H9 (cell line): ENCODE measurements around the gene CSRNP3. TPM values are rescaled to one million over a fixed set of nuclear protein-coding genes. Genes with fewer than 3 reads are reported as not detected.

Source experiments
- DNase-seq: peaks from one replicate; pipeline ENCODE4 v3.0.0-alpha.2; 2017
- H2AFZ ChIP-seq: one replicate; pipeline ENCODE4 v1.6.1; 2013; ENCODE audit warnings: mild to moderate bottlenecking, low read length, control low read depth, moderate library complexity
- H2AK5ac ChIP-seq: 2 replicates; pipeline ENCODE4 v1.6.1; 2013; ENCODE audit warnings: low read length, control low read depth, mixed read lengths; ENCODE audit not compliant: insufficient read length
- H2BK120ac ChIP-seq: one replicate; pipeline ENCODE4 v1.6.1; 2013; ENCODE audit warnings: low read depth, mild to moderate bottlenecking, low read length, control low read depth, inconsistent platforms; ENCODE audit not compliant: poor library complexity, severe bottlenecking
- H2BK12ac ChIP-seq: 2 replicates; pipeline ENCODE4 v1.6.1; 2013; ENCODE audit warnings: low read length, control low read depth, mixed read lengths, low read depth; ENCODE audit not compliant: insufficient read length
- H2BK15ac ChIP-seq: 2 replicates; pipeline ENCODE4 v1.6.1; 2013; ENCODE audit warnings: low read depth, low read length, control low read depth
- H2BK20ac ChIP-seq: one replicate; pipeline ENCODE4 v1.6.1; 2013; ENCODE audit warnings: low read depth, mild to moderate bottlenecking, low read length, control low read depth, inconsistent platforms; ENCODE audit not compliant: poor library complexity, severe bottlenecking
- H2BK5ac ChIP-seq: 2 replicates; pipeline ENCODE4 v1.6.1; 2013; ENCODE audit warnings: low read length, control low read depth, mixed read lengths; ENCODE audit not compliant: insufficient read length
- H3K14ac ChIP-seq: 2 replicates; pipeline ENCODE4 v1.6.1; 2013; ENCODE audit warnings: low read length, control low read depth; ENCODE audit not compliant: insufficient read depth
- H3K18ac ChIP-seq: 2 replicates; pipeline ENCODE4 v1.6.1; 2013; ENCODE audit warnings: low read depth, mild to moderate bottlenecking, mixed read lengths, low read length, control low read depth; ENCODE audit not compliant: insufficient read length
- H3K23ac ChIP-seq: 2 replicates; pipeline ENCODE4 v1.6.1; 2013; ENCODE audit warnings: low read length, control low read depth, mixed read lengths, low read depth; ENCODE audit not compliant: insufficient read length
- H3K23me2 ChIP-seq: 2 replicates; pipeline ENCODE4 v1.6.1; 2013; ENCODE audit warnings: low read depth, mild to moderate bottlenecking, mixed read lengths, low read length, control low read depth; ENCODE audit not compliant: insufficient read length, poor library complexity, severe bottlenecking
- H3K27ac ChIP-seq: 2 replicates; pipeline ENCODE4 v1.5.1; 2013; ENCODE audit warnings: low read length, control low read depth, mixed read lengths, low read depth; ENCODE audit not compliant: insufficient read length
- H3K27me3 ChIP-seq: 2 replicates; pipeline ENCODE4 v1.6.1; 2013; ENCODE audit warnings: low read length, control low read depth, inconsistent platforms; ENCODE audit not compliant: insufficient read depth
- H3K4ac ChIP-seq: 2 replicates; pipeline ENCODE4 v1.6.1; 2013; ENCODE audit warnings: low read depth, mild to moderate bottlenecking, control low read depth, inconsistent platforms, low read length, moderate library complexity
- H3K4me1 ChIP-seq: 2 replicates; pipeline ENCODE4 v1.6.1; 2013; ENCODE audit warnings: low read length, control low read depth, inconsistent platforms; ENCODE audit not compliant: insufficient read depth
- H3K4me2 ChIP-seq: 2 replicates; pipeline ENCODE4 v1.6.1; 2013; ENCODE audit warnings: low read length, control low read depth, mixed read lengths; ENCODE audit not compliant: insufficient read length, insufficient read depth
- H3K56ac ChIP-seq: 2 replicates; pipeline ENCODE4 v1.6.1; 2013; ENCODE audit warnings: low read depth, mild to moderate bottlenecking, mixed read lengths, low read length, control low read depth; ENCODE audit not compliant: insufficient read length
- H3K79me1 ChIP-seq: 2 replicates; pipeline ENCODE4 v1.6.1; 2013; ENCODE audit warnings: low read depth, mild to moderate bottlenecking, moderate library complexity, low read length, control low read depth, inconsistent platforms; ENCODE audit not compliant: insufficient read depth, poor library complexity, severe bottlenecking
- H3K79me2 ChIP-seq: 2 replicates; pipeline ENCODE4 v1.6.1; 2013; ENCODE audit warnings: low read length, control low read depth, inconsistent platforms; ENCODE audit not compliant: insufficient read depth
- H3K9ac ChIP-seq: 2 replicates; pipeline ENCODE4 v1.6.1; 2013; ENCODE audit warnings: low read length, control low read depth, mixed read lengths; ENCODE audit not compliant: insufficient read length; ENCODE audit errors: extremely low read depth
- H3K9me3 ChIP-seq: one replicate; pipeline ENCODE4 v1.6.1; 2013; ENCODE audit warnings: low read depth, low read length, inconsistent platforms; ENCODE audit not compliant: control insufficient read depth
- H3T11ph ChIP-seq: one replicate; pipeline ENCODE4 v1.6.1; 2013; ENCODE audit warnings: mild to moderate bottlenecking, low read length, control low read depth, inconsistent platforms
- H4K20me1 ChIP-seq: one replicate; pipeline ENCODE4 v1.6.1; 2013; ENCODE audit not compliant: control insufficient read depth, insufficient read length, insufficient read depth
- H4K5ac ChIP-seq: 2 replicates; pipeline ENCODE4 v1.6.1; 2013; ENCODE audit warnings: low read depth, mild to moderate bottlenecking, mixed read lengths, low read length, control low read depth; ENCODE audit not compliant: insufficient read length
- H4K8ac ChIP-seq: replicated peaks from 2 replicates; pipeline ENCODE4 v1.6.1; 2013; ENCODE audit warnings: low read length, control low read depth, mixed read lengths, low read depth; ENCODE audit not compliant: insufficient read length
- H4K91ac ChIP-seq: 2 replicates; pipeline ENCODE4 v1.6.1; 2013; ENCODE audit warnings: low read depth, mild to moderate bottlenecking, moderate library complexity, mixed read lengths, low read length, control low read depth; ENCODE audit not compliant: insufficient read length
- H3K27ac Mint-ChIP-seq, 3 experiments: 2 replicates in 2 of 3; 3 replicates in 1 of 3; pipeline ENCODE4 v1.8.0; 2020 to 2021; ENCODE audit warnings: mixed read lengths in 3 of 3, mild to moderate bottlenecking in 1 of 3, moderate library complexity in 1 of 3
- H3K27me3 Mint-ChIP-seq: 2 replicates; pipeline ENCODE4 v1.8.0; 2021; ENCODE audit warnings: low read depth, mild to moderate bottlenecking, moderate library complexity, mixed read lengths
- H3K36me3 Mint-ChIP-seq, 3 experiments: 2 replicates in 2 of 3; 3 replicates in 1 of 3; pipeline ENCODE4 v1.8.0; 2020 to 2021; ENCODE audit warnings: low read depth in 3 of 3, mixed read lengths in 3 of 3; ENCODE audit not compliant: insufficient read depth in 1 of 3
- H3K4me1 Mint-ChIP-seq, 2 experiments: 2 replicates each; pipeline ENCODE4 v1.8.0; 2020; ENCODE audit warnings: mixed read lengths in 2 of 2
- H3K4me3 Mint-ChIP-seq, 2 experiments: 2 replicates in 1 of 2; 3 replicates in 1 of 2; pipeline ENCODE4 v1.8.0; 2020 to 2021; ENCODE audit warnings: mild to moderate bottlenecking in 2 of 2, mixed read lengths in 2 of 2, moderate library complexity in 1 of 2
- H3K9me3 Mint-ChIP-seq, 2 experiments: 2 replicates in 1 of 2; 3 replicates in 1 of 2; pipeline ENCODE4 v1.8.0; 2020; ENCODE audit warnings: mild to moderate bottlenecking in 2 of 2, mixed read lengths in 2 of 2, moderate library complexity in 1 of 2
- WGBS: extraction: QIAGEN DNeasy Blood & Tissue Kit; methylation state at CpG from one replicate; pipeline ENCODE4 v1.1.7; 2013; ENCODE audit warnings: missing lambda C conversion rate, low lambda C conversion rate, mixed read lengths; ENCODE audit not compliant: insufficient read length; ENCODE audit errors: extremely low coverage; 5-methylcytosine and 5-hydroxymethylcytosine counted together
- total RNA-seq: library from RNA; stranded (reverse); gene quantifications from 2 replicates; pipeline ENCODE4 v1.2.1, GENCODE V29; 2021
- TF ChIP-seq, protein P1 (sequence below): fragments of 200-600 bp; sonication (generic); conservative IDR thresholded peaks from 3 replicates; pipeline ENCODE4 v1.8.0; 2021; ENCODE audit warnings: antibody characterized with exemption, mild to moderate bottlenecking

Gene CSRNP3
- total RNA-seq, 1 experiment from 2014 or later, result 3.6 TPM

- H4K5ac ChIP-seq, result no peak overlapping the region
- no peaks in the 10 kb centered on the region for H3K27me3 ChIP-seq
- H3K56ac ChIP-seq, result no peak overlapping the region
- no peak overlapping the region for H2AFZ ChIP-seq
- no peak overlapping the region for H4K8ac ChIP-seq
- no peak for DNase-seq
- H3K4me2 ChIP-seq, result no peak overlapping the region
- no peak overlapping the region for H3T11ph ChIP-seq
- H3K9me3 ChIP-seq, result no peaks in the 10 kb centered on the region
- H3K79me2 ChIP-seq, result no peaks in the 10 kb centered on the region
- peaks cover 2% of the 10 kb centered on the region; the same call in 1 of the 2 replicates for H3K4me1 ChIP-seq
- no peak overlapping the region for H3K18ac ChIP-seq
- H2BK5ac ChIP-seq, result no peak overlapping the region
- no peak overlapping the region for H2BK20ac ChIP-seq
- no peak overlapping the region for H3K14ac ChIP-seq
- TF ChIP-seq, protein P1, sequence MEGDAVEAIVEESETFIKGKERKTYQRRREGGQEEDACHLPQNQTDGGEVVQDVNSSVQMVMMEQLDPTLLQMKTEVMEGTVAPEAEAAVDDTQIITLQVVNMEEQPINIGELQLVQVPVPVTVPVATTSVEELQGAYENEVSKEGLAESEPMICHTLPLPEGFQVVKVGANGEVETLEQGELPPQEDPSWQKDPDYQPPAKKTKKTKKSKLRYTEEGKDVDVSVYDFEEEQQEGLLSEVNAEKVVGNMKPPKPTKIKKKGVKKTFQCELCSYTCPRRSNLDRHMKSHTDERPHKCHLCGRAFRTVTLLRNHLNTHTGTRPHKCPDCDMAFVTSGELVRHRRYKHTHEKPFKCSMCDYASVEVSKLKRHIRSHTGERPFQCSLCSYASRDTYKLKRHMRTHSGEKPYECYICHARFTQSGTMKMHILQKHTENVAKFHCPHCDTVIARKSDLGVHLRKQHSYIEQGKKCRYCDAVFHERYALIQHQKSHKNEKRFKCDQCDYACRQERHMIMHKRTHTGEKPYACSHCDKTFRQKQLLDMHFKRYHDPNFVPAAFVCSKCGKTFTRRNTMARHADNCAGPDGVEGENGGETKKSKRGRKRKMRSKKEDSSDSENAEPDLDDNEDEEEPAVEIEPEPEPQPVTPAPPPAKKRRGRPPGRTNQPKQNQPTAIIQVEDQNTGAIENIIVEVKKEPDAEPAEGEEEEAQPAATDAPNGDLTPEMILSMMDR, result no peak
- H3K23ac ChIP-seq, result no peak overlapping the region
- no peaks in the 10 kb centered on the region for H3K23me2 ChIP-seq
- peaks cover 0 to 7% (median 0%) of the 10 kb centered on the region in 3 experiments; a peak in 2 of 7 replicates for H3K36me3 Mint-ChIP-seq
- no peaks in the 10 kb centered on the region for H3K79me1 ChIP-seq
- H4K20me1 ChIP-seq, result no peaks in the 10 kb centered on the region
- no peak overlapping the region for H2BK12ac ChIP-seq
- H2BK15ac ChIP-seq, result no peak overlapping the region
- no peak overlapping the region for H3K4ac ChIP-seq
- no CpG with 5 or more reads among the region's 1 CpG for WGBS
- H3K27ac Mint-ChIP-seq, result no peak overlapping the region; a peak in 1 of 7 replicates
- H3K9ac ChIP-seq, result no peak overlapping the region
- H4K91ac ChIP-seq, result no peak overlapping the region
- H2AK5ac ChIP-seq, result no peak overlapping the region
- H3K27ac ChIP-seq, result no peak overlapping the region
- peaks cover 7 to 12% of the 10 kb centered on the region in 2 experiments; a peak in 3 of 4 replicates for H3K4me1 Mint-ChIP-seq
- no peak overlapping the region for H2BK120ac ChIP-seq
- 0 out of 5 replicates have a peak, but pooled peaks cover 0 to 5% of the 10 kb centered on the region in 2 experiments for H3K9me3 Mint-ChIP-seq
- H3K4me3 Mint-ChIP-seq, result no peak overlapping the region
- H3K27me3 Mint-ChIP-seq, result no peaks in the 10 kb centered on the region; the same call in 1 of the 2 replicates
Observed at GRCh38 chr2:165718610-165719210, 249.2 kb downstream of the CSRNP3 start.
